Diencephalon (tissue), 1 donor: ENCODE measurements around the gene MSANTD4. TPM values are rescaled to one million over a fixed set of nuclear protein-coding genes. Genes with fewer than 3 reads are reported as not detected.

Experiments
- small RNA-seq: library from RNA; depleted of rRNA; stranded (forward); fragments of <200 nt; gene quantifications from one replicate; pipeline ENCODE3, GENCODE V24; 2014
- total RNA-seq: library from RNA; depleted of rRNA; stranded (reverse); fragments of >200 nt; gene quantifications from one replicate; pipeline ENCODE4 v1.2.3, GENCODE V29; 2014

The MSANTD4 gene
- total RNA-seq: 73.1 TPM

GRCh38 chr11:106021967-106022794 is at the start of gene MSANTD4:
Gene MSANTD4, minus strand, starts transcription at chr11:106022240. Its CDS starts 11,323 bp downstream, at chr11:106010917.

Small RNA genes lying within 50 kb of the gene (small RNA-seq; reads per million reads assigned to genes)
- gene RNU6-277P: not detected

Other genes with a start within 250 kb of the MSANTD4 start
- gene KBTBD3, start 55.1 kb upstream of the MSANTD4 start, total RNA-seq: 21.9 TPM
- 240 TPM for gene AASDHPPT, start 55.4 kb upstream of the MSANTD4 start, total RNA-seq